ENCODE measurements around the gene B4GALNT1.
"Not testable (repeated sequence)": the region's sequence is repeated elsewhere in the genome, so short reads cannot be mapped to it uniquely, and the experiment has no call there.

The B4GALNT1 gene

DNA sequence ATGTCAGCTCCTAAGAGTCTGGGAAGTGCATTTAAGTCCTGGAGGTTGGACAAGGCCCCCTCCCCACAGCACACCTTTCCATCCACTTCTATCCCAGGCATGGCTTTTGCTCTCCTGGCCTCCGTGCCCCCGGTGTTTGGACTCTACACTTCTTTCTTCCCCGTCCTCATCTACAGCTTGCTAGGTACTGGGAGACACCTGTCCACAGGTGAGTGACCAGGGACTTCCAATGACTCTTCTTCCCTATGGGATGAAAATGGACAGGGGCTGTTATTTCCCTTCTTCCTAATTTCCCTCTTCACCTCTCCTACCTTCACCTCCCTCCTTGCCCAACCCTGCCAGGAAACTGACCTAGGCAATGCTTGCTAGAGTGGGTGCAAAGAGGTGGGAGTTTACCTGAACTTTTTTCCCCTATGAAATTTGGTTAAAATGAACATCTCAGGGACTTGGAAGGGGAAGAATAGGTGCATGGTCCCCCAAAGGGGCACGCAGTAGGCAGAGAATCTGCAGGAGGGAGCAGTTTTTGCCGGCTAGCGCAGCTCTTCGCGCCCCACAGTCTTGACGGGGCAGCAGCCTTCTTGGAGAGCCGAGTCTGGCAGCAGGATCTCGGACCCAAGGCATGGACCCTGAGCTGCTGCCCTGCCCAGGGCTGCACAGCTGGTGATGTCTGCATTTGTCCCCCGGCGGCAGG is 12.6 kb downstream of the B4GALNT1 start:
- DNase-seq, result no peak

DNA sequence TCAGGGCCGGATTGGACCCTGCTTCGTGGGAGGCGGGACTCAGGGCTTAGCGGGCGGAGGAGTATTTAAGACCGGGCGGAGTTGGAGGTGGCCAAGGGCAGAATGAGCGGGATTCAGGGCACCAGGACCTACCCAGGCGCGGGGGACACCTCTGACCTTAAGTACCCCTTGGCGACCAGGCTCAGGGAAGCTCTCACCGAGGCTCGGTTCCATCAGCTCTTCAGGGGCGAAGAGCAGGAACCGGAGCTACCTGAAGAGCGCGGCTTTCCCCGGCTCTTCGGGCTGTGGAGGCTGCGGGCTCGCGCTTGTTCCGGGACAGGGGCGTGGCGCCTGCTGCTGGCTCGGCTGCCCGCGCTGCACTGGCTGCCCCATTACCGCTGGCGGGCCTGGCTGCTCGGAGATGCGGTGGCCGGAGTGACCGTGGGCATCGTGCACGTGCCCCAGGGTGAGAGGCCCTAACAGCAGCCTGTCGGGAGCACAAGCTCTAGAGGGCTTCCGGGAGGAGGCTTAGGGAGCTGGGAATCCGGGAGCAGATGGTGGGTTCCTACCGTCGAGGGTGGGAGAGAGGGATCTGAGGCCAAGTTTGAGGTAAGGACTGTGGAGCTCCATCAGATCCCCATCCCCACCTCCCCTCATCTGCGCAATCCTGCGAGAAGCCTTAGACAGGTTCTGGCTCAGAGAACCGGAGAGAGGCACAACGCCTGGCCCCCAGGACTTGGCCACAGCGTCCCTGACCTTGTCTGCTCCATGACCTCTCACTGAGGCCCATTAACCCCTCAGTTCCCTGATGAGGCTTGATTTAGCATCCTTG is 13.4 kb downstream of the B4GALNT1 start:
- DNase-seq, result no peak

DNA sequence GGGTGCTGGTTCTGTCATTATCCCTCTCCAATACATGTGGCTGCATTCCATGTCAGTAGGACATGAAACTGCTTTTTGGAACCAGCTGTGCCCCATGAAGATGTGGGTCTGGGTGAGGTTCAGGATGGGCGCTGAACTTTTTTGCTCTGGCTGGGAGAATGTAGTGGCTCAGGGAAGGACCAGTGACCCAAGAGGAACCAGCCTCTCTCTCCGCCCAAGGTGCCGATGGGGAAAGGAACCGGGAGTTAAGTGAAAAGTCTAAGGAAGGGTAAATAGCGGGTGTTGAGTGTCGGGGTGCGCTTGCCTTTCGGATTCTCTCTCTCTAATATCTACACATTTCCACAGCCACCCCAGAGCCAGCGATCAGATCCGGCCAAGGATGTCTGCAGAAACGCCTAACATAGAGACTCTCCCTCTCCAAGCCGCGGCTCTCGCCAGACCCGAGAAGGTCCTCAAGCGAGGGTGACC is 14.0 kb downstream of the B4GALNT1 start:
- no peak for DNase-seq

DNA sequence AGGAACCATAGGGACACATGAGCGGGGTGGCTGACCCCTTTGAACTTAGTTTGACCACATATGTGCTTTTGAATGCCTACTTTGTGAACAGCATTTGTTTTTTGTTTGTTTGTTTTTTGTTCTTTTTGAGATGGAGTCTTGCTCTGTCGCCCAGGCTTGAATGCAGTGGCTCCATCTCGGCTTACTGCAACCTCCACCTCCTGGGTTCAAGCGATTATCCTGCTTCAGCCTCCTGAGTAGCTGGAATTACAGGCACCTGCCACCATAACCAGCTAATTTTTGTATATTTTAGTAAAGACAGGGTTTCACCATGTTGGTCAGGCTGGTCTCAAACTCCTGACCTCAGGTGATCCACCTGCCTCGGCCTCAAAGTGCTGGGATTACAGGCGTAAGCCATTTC is 14.6 kb downstream of the B4GALNT1 start:
- DNase-seq, result not testable (repeated sequence)

DNA sequence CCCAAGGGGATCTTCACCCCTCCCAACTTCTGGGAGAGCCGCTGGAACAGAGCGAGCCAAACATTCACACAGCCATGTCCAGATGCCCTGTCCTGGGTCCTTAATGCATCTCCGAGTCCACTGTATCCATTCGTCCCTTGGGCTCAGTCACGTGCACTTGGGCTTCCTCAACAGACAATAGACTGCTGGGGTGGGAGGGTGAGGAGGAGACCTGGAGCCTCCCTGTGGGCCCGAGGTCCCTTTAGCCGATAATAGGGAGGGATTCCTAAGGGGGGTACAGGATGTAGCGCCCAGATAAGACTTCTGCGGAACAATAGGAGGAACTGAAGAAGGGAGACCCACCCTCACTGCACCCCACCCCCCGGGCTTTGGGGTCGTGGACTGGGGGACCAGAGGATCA is 15.1 kb downstream of the B4GALNT1 start:
- no peak for DNase-seq

DNA sequence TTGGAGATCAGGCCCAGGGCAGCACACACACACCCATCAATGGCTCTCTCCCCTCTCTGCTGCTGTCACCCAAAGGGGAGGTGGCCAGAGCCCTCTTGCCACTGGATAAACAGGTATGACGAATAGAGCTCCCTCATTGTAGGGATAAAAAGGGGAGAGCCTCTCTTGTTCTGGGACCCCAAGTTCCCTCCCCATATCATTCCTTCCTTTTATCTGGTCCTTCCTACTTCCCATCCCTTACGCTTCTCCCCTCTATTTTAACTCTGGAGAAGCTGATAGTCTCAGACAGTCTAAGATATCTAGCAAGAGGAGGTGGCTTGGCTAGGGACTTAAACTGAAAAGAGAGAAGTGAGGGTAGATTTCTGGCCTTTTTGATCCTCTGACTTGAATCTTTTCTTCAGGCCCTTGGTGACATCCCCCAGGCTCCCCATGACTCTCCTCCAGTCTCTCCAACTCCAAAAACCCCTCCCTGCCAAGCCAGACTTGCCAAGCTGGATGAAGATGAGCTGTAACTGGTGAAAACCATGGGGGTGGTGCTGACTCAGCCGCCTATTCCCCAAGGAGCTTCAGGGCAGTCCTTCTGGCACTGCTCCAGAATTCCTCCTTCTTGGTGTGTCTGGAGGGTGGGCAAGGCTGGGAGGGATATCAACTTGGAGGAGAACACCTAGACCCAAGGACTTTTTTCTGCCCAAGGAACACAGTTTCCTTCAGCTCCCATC is 16.5 kb downstream of the B4GALNT1 start:
- DNase-seq, result no peak

DNA sequence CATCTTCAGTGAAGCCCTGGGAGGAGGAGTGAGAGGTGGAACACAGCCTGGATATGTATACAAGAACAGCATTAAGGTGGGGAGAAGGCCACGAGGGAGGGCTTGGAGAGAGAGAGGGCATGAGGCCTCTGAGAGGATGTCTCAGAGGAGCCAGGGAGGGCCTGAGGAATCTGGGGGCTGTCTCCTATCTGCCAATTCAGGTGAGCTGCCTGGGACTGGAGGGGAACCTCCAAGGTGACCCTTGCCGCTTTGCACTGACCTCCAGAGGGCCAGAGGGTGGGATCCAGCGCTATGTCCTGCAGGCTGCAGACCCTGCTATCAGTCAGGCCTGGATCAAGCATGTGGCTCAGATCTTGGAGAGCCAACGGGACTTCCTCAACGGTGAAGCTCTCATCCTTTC is 17.4 kb downstream of the B4GALNT1 start:
- no peak for DNase-seq

DNA sequence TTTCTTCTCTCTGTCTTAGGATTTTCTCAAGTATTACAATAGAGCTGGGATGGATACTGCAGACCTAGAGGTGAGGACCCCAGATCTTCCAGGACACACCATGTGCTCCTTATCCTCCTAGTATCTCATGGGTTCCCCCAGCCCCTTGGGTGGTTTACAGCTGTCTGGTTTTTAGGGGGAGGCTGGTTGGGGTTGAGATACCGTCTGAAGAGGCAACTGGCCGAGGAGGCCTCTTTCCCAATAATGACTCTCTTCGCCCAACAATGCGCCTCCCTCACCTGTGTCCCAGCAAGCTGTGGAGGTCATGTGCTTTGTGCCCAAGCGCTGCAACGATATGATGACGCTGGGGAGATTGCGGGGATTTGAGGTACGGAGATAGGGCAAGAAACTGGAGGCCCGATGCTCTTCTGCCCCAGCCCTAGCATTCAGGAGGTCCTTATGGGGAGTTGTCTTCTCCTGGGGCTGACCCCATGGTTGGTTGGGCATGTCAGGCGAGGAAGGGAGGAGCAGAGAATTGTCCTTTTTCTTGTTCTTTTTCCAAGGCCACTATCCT is 18.0 kb downstream of the B4GALNT1 start:
- no peak for DNase-seq

DNA sequence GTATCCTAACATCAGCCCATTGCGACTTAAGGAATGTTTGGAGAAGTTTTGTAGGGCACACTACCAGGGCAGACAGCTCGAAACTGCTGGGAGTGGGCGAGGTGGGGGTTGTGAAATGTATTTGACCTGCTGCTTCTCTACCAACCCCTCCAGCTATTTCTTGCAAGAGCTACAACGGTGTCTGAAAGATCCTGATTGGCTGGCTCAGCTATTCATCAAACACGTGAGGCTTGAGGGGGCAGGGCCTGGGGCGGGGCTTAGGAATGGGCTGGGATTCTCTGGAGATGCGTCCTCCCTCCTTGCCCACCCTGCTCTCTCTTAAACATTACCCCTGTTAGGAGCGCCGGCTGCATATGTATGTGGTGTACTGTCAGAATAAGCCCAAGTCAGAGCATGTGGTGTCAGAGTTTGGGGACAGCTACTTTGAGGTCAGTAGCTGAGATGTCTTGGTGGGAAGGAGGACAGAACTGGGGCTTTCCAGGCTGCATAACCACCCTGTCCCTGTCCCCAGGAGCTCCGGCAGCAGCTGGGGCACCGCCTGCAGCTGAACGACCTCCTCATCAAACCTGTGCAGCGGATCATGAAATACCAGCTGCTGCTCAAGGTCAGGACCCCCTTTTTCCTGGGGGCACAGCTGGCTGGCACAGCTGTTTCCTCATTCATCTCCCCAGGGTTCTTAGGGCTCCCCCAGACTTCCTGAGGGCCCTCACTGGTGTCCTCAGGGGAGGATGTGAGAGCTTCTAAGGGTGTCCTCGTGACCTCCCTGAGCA is 18.6 kb downstream of the B4GALNT1 start:
- no peak for DNase-seq

DNA sequence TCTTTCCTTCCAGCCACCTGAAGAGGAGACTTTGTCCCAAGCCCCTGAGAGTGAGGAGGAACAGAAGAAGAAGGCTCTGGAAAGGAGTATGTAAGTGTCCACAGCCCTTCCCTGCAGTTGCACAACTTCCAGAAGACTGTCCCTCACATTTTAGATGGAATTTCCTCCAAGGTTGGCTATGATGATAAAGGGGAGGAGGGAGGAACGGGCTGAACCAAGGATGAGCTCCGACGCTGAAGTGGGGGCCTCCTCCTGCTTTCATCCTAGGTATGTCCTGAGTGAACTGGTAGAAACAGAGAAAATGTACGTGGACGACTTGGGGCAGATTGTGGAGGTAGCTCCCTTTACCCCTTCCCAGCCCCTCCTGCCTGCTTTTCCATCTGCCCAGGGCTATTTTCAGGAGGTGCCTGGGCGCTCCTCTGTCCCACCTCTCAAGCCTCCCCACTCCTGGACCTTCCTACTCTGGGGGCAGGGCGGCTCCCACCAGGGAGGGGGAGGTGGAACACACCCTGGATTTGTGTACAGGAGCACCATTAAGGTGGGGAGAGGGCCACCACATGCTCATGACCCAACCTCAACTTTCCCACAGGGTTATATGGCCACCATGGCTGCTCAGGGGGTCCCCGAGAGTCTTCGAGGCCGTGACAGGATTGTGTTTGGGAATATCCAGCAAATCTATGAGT is 19.4 kb downstream of the B4GALNT1 start:
- DNase-seq, result no peak

DNA sequence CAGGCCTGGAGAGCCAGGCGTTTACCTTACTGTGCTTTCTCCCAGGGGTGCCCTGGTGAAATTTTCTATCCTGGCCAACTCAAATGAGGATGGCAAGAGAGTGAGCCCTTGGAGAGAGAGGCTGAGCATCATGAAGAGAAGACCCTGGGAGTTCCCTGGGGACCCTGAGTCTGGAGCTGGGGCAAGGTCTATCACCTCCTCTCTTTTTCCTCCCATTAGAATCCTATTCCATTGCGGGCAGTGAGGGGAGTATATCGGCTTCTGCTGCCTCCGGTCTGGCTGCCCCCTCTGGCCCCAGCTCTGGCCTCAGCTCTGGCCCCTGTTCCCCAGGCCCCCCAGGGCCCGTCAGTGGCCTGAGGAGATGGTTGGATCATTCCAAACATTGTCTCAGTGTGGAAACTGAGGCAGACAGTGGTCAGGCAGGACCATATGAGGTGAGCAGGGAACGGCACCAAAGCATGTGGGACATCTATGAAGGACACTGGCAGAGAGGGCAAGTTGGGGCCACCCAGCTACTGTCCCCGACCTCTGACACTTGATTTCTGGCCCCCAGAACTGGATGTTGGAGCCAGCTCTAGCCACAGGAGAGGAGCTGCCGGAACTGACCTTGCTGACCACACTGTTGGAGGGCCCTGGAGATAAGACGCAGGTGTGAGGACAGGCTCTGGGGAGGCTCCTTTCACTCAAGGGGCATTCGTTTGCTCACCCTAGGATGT is 20.1 kb downstream of the B4GALNT1 start:
- no peak for DNase-seq

DNA sequence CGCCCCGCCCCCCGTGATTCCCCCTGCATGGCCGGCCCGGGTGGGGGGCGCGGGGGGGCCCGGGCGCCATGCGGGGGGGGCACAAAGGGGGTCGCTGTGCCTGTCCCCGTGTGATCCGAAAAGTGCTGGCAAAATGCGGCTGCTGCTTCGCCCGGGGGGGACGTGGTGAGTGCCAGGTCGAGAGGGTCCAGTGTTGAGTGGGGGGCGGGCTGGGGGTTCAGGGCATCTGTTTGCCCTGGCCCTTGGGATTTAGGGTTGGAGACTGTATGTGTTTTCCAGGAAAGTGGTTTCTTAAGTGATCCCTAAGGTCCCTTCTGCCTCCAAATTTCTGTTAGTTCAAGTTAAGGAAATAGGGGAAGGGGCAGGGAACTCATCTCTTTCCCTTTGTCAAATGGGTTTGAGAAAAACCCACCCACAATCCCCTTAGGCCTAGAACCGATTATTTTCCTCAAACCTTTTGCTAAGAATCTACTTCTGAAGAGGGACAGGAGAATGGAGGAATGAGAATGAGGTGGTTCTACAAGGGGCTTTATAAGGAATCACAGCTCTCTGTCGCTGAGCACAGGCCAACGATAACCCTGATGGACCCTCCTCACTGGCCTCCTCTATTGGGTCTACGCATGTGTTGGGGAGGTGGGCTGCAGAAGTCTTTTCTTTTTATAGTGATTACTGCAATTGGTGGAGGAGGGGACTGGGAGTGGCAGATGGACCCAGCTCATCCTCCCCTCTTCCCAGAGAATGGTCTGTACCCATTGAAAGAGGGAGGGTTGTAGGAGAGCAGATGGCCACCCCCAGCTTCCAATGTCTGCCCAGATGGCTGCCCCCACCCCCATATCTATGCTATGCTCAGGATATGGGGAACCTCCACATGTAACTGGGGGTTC is 20.9 kb downstream of the B4GALNT1 start:
- DNase-seq, result no peak

DNA sequence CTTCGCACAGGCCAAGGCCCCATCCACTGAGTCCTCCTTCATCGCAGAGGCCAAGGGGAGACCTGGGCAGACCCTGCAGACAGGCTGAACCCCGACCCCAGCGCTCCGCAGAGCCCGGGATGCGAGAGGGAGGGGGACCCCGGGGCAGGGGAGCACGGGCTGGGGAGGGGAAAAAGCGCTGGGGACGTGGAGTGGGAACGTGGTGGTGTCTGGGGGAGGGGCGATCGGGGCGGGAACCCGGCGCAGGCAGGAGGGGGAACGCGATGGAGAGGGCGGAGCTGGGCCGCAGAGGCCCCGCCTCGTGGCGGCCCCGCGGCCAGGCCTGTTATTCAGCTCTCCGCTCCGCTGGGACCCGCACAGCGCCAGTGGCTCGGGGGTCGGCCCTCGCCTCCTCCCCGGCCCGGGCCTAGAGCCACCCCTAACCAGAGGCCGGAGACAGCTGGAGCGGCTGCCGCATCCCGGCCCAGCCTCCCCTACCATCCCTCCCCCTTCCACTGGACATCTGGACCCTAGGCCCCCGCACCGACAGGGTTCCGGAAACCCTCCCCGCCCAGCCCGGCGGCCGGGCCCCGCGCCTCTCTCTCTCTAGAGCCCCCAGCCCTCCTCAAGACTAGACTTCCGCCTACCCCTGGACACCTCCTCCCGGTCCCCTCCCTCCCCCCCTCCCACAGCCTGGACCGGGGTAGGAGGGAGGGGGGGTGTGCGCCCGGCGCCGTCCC is 21.7 kb downstream of the B4GALNT1 start, which contains the start of gene ARHGEF25:
ARHGEF25 (plus strand) TSS at position 328 of the 719 bp plus-strand sequence. CDS start 460 bp downstream, outside the sequence.
- DNase-seq, result no peak

DNA sequence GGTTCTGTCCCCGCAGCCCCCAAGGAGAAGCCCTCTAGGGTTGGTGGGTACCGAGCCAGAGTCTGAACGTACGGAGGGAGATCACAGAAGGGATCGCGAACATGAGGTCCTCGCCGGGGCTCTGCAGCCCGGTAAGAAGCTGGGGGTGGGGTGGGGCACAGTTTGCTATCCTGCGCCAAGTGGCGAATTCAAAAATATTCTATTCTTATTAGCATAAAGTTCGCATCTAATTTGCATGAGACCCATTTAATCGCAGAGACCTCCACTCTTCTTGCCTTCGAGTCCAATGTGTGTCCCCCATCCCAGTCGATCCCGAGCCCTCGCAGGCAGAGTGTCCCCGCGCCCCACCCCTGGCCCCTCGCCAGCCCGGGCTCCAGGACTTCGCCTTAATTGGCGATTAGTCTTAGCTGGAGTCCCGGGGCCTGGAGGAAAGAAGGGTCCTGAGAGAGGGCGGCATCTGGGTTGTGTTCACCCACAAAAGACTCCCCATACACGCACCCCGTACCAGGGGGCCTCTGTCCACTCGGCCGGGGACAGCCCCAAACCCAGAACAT is 22.4 kb downstream of the B4GALNT1 start:
- no peak for DNase-seq

DNA sequence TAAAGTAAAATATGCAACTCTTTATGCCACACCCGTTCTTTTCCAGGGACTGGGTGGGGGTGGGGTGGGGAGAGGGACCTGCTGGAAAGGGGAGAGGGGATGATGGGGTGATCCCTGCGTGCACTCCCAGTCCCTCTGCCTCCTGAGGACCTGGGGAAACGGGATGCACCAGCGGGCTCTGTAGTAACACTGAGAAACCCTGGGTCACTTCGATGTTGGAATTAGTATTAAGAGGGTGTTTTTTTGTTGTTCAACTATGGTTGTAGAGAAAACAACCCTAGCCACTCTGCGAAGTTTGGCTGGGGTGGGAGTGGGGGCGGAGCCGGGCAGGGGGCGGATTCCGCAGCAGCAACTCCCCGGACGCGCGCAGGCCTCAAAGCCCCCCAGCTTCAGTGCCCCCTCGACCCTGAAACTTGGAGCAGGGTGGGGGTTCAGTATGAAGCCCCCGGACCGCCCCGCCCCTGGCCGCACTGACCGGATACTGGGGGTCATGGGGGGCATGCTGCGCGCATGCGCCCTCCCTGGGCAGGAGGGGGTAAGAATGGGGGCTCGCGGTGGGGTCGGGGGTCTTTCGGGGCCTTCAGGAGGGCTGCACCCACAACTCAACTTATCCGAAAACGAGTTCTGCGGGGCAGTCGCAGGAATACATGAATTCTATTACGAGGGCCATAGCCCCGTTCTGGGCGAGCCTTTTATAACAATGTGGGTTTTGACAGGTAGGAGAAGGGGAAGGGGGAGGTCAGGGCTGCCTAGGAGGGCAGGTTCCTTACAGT is 23.0 kb downstream of the B4GALNT1 start:
- no peak for DNase-seq

DNA sequence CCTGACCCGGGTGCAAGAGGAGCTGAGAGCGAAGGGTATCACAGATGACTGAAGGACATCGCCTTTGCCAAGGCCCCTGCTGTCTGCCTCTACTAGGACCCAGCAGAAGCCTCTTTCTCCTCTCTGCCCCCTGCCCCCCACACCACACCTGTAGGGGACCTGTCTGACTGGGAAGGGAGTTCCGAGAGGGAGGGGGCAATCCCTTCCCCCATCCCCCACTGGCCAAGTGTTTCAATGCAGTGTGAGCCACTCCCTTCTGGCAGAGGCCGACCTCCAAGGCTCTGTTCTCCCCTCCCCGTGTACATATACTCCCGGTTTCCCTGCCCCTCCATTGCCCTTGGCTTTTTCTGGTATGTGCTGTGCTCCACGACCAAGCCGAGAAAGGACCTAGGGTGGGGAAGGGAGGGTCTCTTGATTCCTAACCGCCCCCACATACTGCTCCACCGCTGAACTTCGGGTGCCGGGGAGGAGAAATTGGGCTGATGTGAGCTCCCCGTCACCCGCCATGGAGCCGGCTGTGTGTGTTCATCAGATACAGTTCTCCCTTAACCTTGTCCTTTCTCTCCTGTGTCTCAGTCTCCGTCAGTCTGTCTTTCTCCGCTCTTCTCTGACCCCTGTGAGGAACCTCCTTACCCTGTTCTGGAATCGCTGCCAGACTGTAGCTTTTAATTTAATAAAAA is 23.8 kb downstream of the B4GALNT1 start:
- no peak for DNase-seq

DNA sequence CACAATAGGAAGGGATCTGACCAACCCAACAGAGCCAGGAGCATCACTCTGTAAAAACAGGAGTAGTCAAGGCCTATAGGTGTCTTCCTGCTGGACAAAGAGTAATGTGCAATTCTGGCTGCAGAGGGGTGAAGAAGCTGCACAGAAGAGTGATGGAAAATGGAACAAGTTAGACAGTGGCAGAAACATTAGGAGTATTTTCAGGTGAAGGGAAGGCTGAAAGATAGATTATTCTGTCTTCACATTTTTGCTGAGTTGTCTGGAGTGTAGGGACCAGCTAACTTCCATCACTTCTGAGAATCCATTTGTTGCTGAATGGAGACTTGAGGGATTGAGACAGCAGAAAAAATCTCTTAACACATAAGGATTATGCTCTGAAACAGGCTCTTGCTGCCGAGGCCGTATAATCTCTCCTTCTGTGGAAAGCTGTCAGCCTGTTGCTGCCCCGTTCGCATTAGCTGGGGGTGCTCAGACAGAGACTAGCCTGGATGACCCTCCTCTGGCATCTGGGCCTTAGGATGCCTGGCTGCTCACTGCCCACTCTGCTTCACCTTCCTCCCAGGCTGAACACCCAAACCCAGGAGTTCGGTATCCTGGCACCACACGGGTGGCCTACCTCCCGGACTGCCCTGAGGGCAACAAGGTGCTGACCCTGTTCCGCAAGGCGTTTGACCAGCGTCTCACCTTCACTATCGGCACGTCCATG is 24.9 kb downstream of the B4GALNT1 start:
- no peak for DNase-seq
